ENCODE measurements around the gene INTS13. TPM values are rescaled to one million over a fixed set of nuclear protein-coding genes. Genes with fewer than 3 reads are reported as not detected.
A peak's percentile ranks its signal among the peaks of the same experiment; 100 is the strongest.

Gene INTS13
- total and polyA plus RNA-seq, 2 donors (not counting 3 experiments of a cell fraction or from before 2014, with no cell fraction given), result 8.7 to 35.9 TPM

DNA sequence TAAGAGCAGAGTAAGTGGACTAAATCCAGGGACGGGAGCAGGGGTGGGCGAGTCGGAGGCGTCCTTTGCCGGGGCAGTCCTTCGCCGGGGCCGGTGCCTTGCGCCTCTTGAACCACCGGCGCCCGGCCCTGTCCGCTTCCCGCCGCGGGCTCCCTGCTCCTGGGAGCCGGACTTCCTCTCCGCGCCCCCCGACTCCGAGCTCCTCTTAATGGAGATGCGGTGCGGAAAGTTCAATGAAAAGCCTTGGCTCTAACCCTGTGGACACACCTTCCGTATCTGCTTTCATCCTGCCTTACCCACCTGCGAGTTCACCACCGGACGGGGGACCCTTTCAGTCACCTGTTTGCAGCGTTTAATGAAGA, 901 bp upstream of the INTS13 start:
- ChIA-PET POLR2A (interaction anchor here (1.0 kb wide), 1 partner anchor 81 kb away, joined by 3 read pairs; no protein-coding TSS in a partner anchor), CTCF (interaction anchor here (1.0 to 1.7 kb wide), 2 partner anchors 352 to 367 kb away, joined by 3 to 6 read pairs; no protein-coding TSS in a partner anchor)
- no peaks in the 10 kb centered on the region for H3K9me1 ChIP-seq (replicated peaks; ENCODE audit: control insufficient read depth, extremely low read depth, insufficient read depth, low read length)
- H2AFZ ChIP-seq (ENCODE audit: low read depth, low read length), result peak overlapping the region; percentile 55
- no peak for DNase-seq (ENCODE audit: low read depth, low spot score)
- H3K27ac ChIP-seq (ENCODE audit: insufficient read depth, low read depth, low read length), result peak overlapping the region; percentile 82
- intact Hi-C loops (cut with micrococcal nuclease), result loop anchor here (1.0 to 10.0 kb wide), 4 partner anchors 76 to 764 kb away; partner anchors contain the start of gene TM7SF3
- H3K4me3 ChIP-seq (replicated peaks in 1 of 3; ENCODE audit: insufficient read depth in 1 of 3, low read depth in 1 of 3, low read length in 3 of 3), result peak overlapping the region; percentile 49 to 94 (median 88)
- H3K79me2 ChIP-seq (ENCODE audit: control insufficient read depth, insufficient read depth, low read length), result peaks cover 83% of the 10 kb centered on the region
- no TSS peak for BruUV-seq (replicated peaks)
- no peaks in the 10 kb centered on the region for H3K9me3 ChIP-seq (replicated peaks; ENCODE audit: control insufficient read depth, insufficient read depth, low read length)
- H3K36me3 ChIP-seq (ENCODE audit: control insufficient read depth in 2 of 2, extremely low read depth in 1 of 2, insufficient read depth in 2 of 2, low read length in 2 of 2), result no peaks in the 10 kb centered on the region
- H3K4me2 ChIP-seq (ENCODE audit: insufficient read depth, low read length), result peak overlapping the region; percentile 90
- peaks cover 49% of the 10 kb centered on the region for H3K4me1 ChIP-seq (ENCODE audit: control insufficient read depth, extremely low read depth, insufficient read depth, low read length)
- H4K20me1 ChIP-seq (replicated peaks; ENCODE audit: control insufficient read depth, extremely low read depth, insufficient read depth, low read length), result no peaks in the 10 kb centered on the region
- TF ChIP-seq POLR2A (IDR thresholded peaks at IDR 0.05; ENCODE audit: low read depth, low read length), result no peak
- TF ChIP-seq FOS (IDR thresholded peaks at IDR 0.05; ENCODE audit: borderline replicate concordance, insufficient read depth, low read length), result no peak
- TF ChIP-seq MYC (IDR thresholded peaks at IDR 0.05; ENCODE audit: low read depth, low read length), result no peak
- no peak for TF ChIP-seq MAX (IDR thresholded peaks at IDR 0.05; ENCODE audit: insufficient read depth, insufficient read length)
- TF ChIP-seq, protein P1, sequence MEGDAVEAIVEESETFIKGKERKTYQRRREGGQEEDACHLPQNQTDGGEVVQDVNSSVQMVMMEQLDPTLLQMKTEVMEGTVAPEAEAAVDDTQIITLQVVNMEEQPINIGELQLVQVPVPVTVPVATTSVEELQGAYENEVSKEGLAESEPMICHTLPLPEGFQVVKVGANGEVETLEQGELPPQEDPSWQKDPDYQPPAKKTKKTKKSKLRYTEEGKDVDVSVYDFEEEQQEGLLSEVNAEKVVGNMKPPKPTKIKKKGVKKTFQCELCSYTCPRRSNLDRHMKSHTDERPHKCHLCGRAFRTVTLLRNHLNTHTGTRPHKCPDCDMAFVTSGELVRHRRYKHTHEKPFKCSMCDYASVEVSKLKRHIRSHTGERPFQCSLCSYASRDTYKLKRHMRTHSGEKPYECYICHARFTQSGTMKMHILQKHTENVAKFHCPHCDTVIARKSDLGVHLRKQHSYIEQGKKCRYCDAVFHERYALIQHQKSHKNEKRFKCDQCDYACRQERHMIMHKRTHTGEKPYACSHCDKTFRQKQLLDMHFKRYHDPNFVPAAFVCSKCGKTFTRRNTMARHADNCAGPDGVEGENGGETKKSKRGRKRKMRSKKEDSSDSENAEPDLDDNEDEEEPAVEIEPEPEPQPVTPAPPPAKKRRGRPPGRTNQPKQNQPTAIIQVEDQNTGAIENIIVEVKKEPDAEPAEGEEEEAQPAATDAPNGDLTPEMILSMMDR (IDR thresholded peaks at IDR 0.05; ENCODE audit: extremely low read depth in 1 of 2, insufficient read depth in 1 of 2, low read depth in 1 of 2, low read length in 2 of 2), result no peak
- TF ChIP-seq GATA2 (IDR thresholded peaks at IDR 0.05; ENCODE audit: insufficient read depth, insufficient read length, low read depth, low read length), result no peak
- TF ChIP-seq EZH2 (IDR thresholded peaks at IDR 0.05; ENCODE audit: borderline replicate concordance, low read depth, low read length, severe bottlenecking), result no peak
- no peak for FAIRE-seq
- no peaks in the 10 kb centered on the region for H3K27me3 ChIP-seq (ENCODE audit: control insufficient read depth in 2 of 2, insufficient read depth in 2 of 2, low read length in 2 of 2)
- peak overlapping the region; percentile 86 for H3K9ac ChIP-seq (replicated peaks; ENCODE audit: extremely low read depth, insufficient read depth, low read length)
- dilution Hi-C loops (cut with MboI; ENCODE audit: extremely low pct_ligation_motif_present, low sequenced_read_pairs), result no loop called here

Measured in endothelial cell of umbilical vein (primary cell).